22Rv1 (cell line): ENCODE data around the gene ZNF607.

Source experiments
- ZFX ChIP-seq: fragments of 450-650 bp; IDR thresholded peaks from 2 replicates; pipeline ENCODE4 v1.6.1; 2017; ENCODE audit warnings: antibody characterized with exemption, borderline replicate concordance
- TF ChIP-seq, protein P1 (sequence below): fragments of 450-650 bp; IDR thresholded peaks from 2 replicates; pipeline ENCODE4 v1.5.1; 2017; ENCODE audit warnings: mild to moderate bottlenecking

DNA sequence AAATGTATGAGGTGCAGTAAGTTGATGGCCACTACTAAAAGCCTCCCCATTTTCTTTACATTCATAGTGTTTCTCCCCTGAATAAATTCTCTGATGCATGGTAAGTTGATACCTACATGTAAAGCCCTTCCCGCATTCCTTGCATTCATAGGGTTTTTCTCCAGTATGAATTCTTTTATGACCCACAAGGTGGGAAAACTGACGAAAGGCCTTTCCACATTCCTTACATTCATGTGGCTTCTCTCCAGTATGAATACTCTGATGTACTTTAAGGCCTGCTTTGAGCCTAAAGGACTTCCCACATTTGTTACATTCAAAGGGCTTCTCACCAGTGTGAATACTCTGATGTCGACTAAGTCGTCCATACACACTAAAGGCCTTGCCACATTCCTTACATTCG is 20.5 kb downstream of the ZNF607 start:
- TF ChIP-seq, protein P1, sequence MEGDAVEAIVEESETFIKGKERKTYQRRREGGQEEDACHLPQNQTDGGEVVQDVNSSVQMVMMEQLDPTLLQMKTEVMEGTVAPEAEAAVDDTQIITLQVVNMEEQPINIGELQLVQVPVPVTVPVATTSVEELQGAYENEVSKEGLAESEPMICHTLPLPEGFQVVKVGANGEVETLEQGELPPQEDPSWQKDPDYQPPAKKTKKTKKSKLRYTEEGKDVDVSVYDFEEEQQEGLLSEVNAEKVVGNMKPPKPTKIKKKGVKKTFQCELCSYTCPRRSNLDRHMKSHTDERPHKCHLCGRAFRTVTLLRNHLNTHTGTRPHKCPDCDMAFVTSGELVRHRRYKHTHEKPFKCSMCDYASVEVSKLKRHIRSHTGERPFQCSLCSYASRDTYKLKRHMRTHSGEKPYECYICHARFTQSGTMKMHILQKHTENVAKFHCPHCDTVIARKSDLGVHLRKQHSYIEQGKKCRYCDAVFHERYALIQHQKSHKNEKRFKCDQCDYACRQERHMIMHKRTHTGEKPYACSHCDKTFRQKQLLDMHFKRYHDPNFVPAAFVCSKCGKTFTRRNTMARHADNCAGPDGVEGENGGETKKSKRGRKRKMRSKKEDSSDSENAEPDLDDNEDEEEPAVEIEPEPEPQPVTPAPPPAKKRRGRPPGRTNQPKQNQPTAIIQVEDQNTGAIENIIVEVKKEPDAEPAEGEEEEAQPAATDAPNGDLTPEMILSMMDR = no peak
- TF ChIP-seq ZFX = no peak
